IPS-20b (cell line): ENCODE measurements around the gene MACROH2A1.

Source experiments
- H3K27ac ChIP-seq: one replicate; pipeline ENCODE4 v1.5.1; 2013; ENCODE audit warnings: low read length
- H3K27me3 ChIP-seq: 2 replicates; pipeline ENCODE4 v1.6.1; 2013; ENCODE audit warnings: mild to moderate bottlenecking, low read length, inconsistent platforms; ENCODE audit not compliant: insufficient read depth
- H3K36me3 ChIP-seq: 2 replicates; pipeline ENCODE4 v1.6.1; 2013; ENCODE audit warnings: low read depth, mild to moderate bottlenecking, inconsistent platforms, low read length, moderate library complexity; ENCODE audit not compliant: insufficient read depth
- H3K4me1 ChIP-seq: 2 replicates; pipeline ENCODE4 v1.6.1; 2013; ENCODE audit warnings: mild to moderate bottlenecking, control low read depth, inconsistent platforms, low read length, moderate library complexity; ENCODE audit not compliant: insufficient read depth
- H3K4me3 ChIP-seq: 2 replicates; pipeline ENCODE4 v1.5.1; 2013; ENCODE audit warnings: mild to moderate bottlenecking, low read length, inconsistent platforms
- H3K9ac ChIP-seq: 2 replicates; pipeline ENCODE4 v1.6.1; 2013; ENCODE audit warnings: low read depth, mild to moderate bottlenecking, inconsistent platforms, low read length, moderate library complexity
- H3K9me3 ChIP-seq: 2 replicates; pipeline ENCODE4 v1.6.1; 2013; ENCODE audit warnings: mild to moderate bottlenecking, low read depth, low read length, inconsistent platforms; ENCODE audit not compliant: insufficient read depth

Gene MACROH2A1

DNA sequence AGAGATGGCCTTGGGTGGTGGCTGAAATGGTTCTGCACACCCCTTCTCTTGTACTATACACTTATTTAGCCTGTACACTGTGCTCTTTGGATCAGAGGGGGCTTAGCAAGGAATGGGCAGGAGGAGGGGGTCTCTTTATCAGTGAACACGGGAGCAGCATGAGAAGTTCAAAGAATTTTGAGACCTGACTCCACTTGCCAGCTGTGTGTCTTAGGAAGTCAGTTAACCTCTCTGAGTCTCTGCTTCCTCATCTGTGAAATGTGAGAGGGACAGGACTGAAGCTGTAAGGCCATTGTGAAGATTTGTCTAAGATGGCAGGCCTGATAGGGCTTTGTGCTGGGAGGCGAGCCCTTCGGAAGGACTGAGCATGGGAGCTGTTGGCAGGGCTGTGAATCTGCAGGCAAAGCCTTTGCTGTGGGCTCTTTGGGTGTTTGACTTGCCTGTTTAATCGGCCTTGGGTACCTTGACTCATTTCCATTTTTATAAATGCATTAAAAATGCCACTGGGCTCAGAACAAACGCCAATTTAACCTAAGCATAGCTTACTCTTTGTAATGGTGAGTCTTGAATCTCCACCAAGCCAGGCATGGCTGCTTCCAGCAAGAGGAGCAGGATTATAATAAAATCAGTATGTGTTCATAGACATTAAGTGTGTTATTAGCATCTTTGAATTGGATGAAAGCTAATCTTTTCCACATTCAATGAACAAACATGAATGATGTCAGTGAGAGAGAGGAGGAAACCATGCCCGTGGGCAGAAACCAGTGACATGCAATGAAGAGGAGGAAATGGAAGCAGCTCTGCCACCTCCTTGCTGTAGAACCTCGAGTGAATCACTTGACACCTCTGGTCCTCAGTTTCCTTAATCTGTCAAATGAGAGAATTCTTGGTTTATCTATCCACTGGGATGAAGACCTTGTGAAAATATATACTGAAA lies 89.4 kb downstream of the MACROH2A1 start:
- Histone ChIP-seq H3K4me1 (0 out of 2 replicates have a peak, but pooled peaks cover 2% of the 10 kb centered on the region), H3K27me3 (peaks cover 23% of the 10 kb centered on the region; the same call in 1 of the 2 replicates), H3K9me3 (no peaks in the 10 kb centered on the region), H3K4me3 (no peak overlapping the region), H3K27ac (no peak overlapping the region), H3K9ac (no peak overlapping the region), H3K36me3 (no peaks in the 10 kb centered on the region)

DNA sequence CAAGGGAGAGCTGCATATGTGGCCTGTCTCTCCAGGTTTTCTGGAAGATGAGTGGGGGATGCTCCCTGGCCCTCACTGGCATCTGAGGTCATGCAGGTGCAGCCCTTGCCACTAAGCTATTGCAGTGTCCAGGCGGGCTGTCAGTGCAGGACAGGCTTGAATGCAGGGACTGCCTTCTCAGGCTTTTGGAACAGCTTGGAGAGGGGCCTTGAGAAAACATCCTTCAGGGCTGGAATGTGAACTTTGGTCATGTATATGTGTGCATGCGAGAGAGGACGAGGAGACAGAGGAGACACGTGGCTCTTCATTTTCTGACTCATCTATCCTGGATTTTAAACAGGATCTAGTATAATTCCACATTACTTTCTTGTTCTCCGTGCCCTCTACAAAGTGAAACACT lies 90.3 kb downstream of the MACROH2A1 start:
- Histone ChIP-seq H3K27ac (no peak overlapping the region), H3K36me3 (no peaks in the 10 kb centered on the region), H3K4me1 (0 out of 2 replicates have a peak, but pooled peaks cover 2% of the 10 kb centered on the region), H3K9ac (no peak overlapping the region), H3K4me3 (no peak overlapping the region), H3K9me3 (no peaks in the 10 kb centered on the region), H3K27me3 (peaks cover 23% of the 10 kb centered on the region; the same call in 1 of the 2 replicates)

DNA sequence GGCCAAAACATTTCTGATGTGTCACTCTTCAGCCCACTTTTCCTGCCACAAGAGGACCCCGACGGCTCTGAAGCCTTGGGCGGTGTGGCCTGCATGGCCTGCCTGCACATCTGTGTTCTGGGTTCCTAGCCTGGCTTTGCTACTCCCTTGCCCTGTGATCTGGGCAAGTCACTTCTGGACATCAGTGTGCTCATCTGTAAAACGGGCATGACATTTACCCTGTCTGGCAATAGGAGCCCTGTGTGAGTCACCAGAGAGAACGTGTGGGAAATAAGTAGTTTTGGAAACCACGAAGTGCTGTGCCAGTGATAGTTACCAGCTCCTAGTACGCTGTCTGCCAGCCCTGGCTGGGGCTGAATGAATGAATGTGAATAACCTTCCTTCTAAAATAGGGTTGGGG lies 90.8 kb downstream of the MACROH2A1 start:
- H3K9me3 ChIP-seq = no peaks in the 10 kb centered on the region
- H3K4me3 ChIP-seq = no peak overlapping the region
- H3K27ac ChIP-seq = no peak overlapping the region
- H3K4me1 ChIP-seq = 0 out of 2 replicates have a peak, but pooled peaks cover 2% of the 10 kb centered on the region
- no peak overlapping the region for H3K9ac ChIP-seq
- H3K36me3 ChIP-seq = no peaks in the 10 kb centered on the region
- peaks cover 23% of the 10 kb centered on the region; the same call in 1 of the 2 replicates for H3K27me3 ChIP-seq

GRCh38 chr5:135307143-135307903 lies 91.7 kb downstream of the MACROH2A1 start:
- peaks cover 23% of the 10 kb centered on the region; the same call in 1 of the 2 replicates for H3K27me3 ChIP-seq
- H3K9me3 ChIP-seq = no peaks in the 10 kb centered on the region
- no peak overlapping the region for H3K27ac ChIP-seq
- H3K4me1 ChIP-seq = 0 out of 2 replicates have a peak, but pooled peaks cover 2% of the 10 kb centered on the region
- H3K9ac ChIP-seq = no peak overlapping the region
- no peak overlapping the region for H3K4me3 ChIP-seq
- no peaks in the 10 kb centered on the region for H3K36me3 ChIP-seq

DNA sequence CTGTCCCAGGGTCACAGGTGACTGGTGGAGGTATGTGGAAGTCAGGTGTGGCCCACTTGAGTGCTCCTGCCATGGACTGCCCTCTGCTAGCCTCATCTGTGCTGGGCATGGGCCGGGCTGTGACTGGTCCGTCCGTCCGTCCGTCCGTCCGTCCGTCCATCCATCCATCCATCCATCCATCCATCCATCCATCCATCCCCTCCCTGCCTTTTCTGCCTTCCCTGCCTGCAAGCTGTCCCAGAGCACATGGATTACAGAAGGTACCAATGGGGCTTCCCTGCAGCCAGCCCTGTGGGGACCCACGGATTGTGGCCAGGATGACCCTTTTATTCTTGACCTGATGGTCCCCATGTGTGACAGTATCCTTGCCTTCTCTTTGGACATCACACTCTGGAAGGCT lies 92.5 kb downstream of the MACROH2A1 start:
- Histone ChIP-seq H3K4me1 (0 out of 2 replicates have a peak, but pooled peaks cover 2% of the 10 kb centered on the region), H3K27me3 (peaks cover 23% of the 10 kb centered on the region; the same call in 1 of the 2 replicates), H3K36me3 (no peaks in the 10 kb centered on the region), H3K4me3 (no peak overlapping the region), H3K27ac (no peak overlapping the region), H3K9ac (no peak overlapping the region), H3K9me3 (no peaks in the 10 kb centered on the region)

DNA sequence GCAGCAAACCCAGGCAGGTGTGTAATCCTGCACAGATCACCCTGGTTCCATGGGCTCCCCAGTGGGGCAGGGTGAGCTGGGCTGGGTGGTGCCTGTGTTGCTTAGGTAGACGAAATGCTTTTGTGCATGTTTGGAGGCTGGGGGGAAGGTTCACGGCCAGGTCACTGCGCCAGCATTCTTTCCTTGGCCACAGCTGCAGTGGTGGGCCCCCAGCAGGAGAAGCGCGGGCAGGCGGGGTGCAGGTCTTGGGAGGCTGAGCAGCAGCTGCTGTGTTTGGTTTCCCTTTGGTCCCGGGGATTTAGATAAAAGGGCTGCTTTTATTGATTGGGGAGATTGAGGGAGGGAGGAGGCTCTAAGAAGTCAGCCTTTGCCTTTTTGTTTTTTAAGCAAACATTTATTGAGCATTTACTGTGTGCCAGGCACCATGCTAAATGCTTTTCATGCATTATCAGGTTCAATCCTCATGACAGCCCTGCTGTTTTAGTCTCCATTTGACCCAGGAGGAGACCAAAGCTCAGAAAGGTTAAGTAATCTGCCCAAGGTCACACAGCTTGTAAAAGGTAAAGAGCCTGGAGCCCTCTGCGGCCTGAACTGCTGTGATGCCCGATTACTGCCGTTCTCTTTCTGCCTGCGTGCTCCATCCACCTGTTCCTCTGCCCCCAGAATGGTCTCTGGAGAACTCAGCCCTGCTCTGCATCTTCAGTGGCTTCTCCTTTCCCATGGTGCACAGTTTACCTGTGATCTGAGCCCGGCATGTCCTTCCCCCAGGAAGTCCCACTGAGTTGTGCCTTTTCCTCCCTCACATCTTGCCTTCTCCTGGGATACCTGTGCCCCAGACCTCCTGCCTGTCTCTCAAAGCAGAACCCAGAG lies 94.4 kb downstream of the MACROH2A1 start:
- no peak overlapping the region for H3K4me3 ChIP-seq
- H3K4me1 ChIP-seq = 0 out of 2 replicates have a peak, but pooled peaks cover 2% of the 10 kb centered on the region
- H3K9me3 ChIP-seq = no peaks in the 10 kb centered on the region
- no peak overlapping the region for H3K9ac ChIP-seq
- peaks cover 20% of the 10 kb centered on the region; the same call in 1 of the 2 replicates for H3K27me3 ChIP-seq
- H3K27ac ChIP-seq = no peak overlapping the region
- no peaks in the 10 kb centered on the region for H3K36me3 ChIP-seq

DNA sequence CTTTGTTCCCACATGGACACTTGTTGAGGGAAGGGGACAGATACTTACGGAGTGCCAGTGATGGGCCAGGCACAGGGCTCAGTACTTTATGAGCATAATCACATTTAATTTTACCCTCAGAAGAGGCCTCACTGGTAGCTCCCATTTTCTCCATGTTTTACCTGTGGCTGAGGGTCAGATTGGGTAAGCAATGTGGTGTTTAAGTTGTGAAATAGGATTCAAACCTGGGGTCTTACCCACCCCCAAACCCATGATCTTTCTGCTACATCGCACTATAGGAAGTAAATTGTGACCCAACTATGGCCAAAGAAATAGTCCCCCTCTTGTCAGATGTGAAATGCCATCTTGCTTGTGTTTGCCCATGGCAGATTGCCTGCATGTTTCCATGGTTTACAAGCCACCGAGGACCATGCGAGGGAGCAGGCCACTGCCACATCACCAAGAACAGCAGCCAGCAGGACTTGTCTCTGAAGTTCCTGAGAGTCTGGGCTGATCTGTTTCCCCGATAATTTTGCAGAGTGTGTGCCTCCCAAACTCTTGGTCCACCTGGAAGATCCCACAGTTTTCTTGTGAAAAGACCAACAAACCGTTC lies 95.4 kb downstream of the MACROH2A1 start:
- H3K27me3 ChIP-seq = peaks cover 18% of the 10 kb centered on the region; the same call in 1 of the 2 replicates
- no peaks in the 10 kb centered on the region for H3K9me3 ChIP-seq
- no peak overlapping the region for H3K27ac ChIP-seq
- no peak overlapping the region for H3K4me3 ChIP-seq
- no peaks in the 10 kb centered on the region for H3K36me3 ChIP-seq
- H3K9ac ChIP-seq = no peak overlapping the region
- 0 out of 2 replicates have a peak, but pooled peaks cover 2% of the 10 kb centered on the region for H3K4me1 ChIP-seq

DNA sequence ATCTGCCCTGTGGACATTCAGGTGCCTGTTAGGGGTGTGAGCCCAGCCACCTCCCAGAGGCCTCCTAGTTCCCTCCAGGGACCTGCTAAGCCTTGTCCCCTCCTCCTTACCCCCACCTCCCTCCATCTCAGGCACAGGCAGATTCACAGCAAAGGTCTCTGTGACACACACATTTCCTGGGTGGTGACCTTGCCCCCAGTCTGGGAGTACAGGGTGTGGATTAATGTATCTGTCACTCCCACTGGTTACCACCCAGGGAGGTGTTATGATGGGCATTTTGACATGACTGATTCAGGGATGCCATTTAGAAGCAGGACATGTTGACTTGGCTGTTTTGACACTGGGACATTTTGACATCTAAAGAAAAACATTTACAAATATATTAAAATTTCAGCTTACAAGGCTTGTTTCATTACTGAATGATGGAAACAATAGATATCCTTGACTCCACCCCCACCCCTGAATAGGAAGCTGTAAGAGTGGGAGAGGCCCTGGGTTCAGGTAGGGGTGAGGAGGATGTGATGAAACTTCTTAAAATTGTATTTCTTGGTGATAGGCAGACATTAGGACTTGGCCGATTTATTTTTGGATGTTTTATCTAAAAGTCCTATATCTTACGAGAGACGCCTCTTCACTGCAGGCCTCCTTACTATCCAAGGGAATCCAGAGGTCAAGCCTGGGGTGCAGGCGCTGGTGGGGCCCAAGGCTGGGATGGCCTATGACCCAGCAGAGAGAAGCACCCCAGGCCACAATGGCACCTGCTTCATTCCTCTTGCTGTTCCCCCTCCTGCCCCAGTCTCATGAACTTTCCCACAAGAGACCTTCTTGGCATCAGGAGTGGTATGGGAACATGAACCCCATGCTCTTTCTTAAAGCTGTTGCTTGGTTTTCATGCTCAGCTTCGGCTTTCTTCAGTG lies 101.9 kb downstream of the MACROH2A1 start:
- Histone ChIP-seq H3K27ac (no peak overlapping the region), H3K9me3 (no peaks in the 10 kb centered on the region), H3K9ac (no peak overlapping the region), H3K4me3 (no peak overlapping the region), H3K36me3 (no peaks in the 10 kb centered on the region), H3K27me3 (no peaks in the 10 kb centered on the region), H3K4me1 (no peaks in the 10 kb centered on the region)

- Histone ChIP-seq H3K4me1 (no peaks in the 10 kb centered on the region), H3K9me3 (no peaks in the 10 kb centered on the region), H3K9ac (no peak overlapping the region), H3K27me3 (no peaks in the 10 kb centered on the region), H3K4me3 (no peak overlapping the region), H3K36me3 (no peaks in the 10 kb centered on the region), H3K27ac (no peak overlapping the region)
Observed at GRCh38 chr5:135295852-135296251, 103.2 kb downstream of the MACROH2A1 start.

DNA sequence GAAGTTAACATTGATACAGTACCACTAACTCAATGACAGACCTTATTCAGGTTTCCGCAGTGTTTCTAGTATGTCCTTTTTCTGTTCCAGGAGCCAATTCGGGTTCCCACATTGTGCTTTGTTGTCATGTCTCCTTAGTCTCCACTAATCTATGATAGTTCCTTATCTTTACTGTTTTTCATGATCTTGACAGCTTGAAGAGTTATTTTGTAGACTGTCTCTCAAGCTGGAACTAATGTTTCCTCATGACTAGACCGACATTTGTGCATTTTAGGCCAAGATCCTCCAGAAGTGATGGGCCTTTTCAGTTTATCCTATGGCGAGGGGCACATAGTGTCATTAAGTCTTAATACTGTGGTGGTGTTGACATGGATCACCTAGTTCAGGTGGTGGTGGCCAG lies 104.2 kb downstream of the MACROH2A1 start:
- no peak overlapping the region for H3K27ac ChIP-seq
- H3K9ac ChIP-seq = no peak overlapping the region
- H3K36me3 ChIP-seq = no peaks in the 10 kb centered on the region
- no peaks in the 10 kb centered on the region for H3K27me3 ChIP-seq
- no peaks in the 10 kb centered on the region for H3K4me1 ChIP-seq
- no peaks in the 10 kb centered on the region for H3K9me3 ChIP-seq
- H3K4me3 ChIP-seq = no peak overlapping the region
